Natural killer cell treated with Interleukin-12 subunit alpha and Interleukin-12 subunit beta and Interleukin-15 and Interleukin-18, amount 100 ng/mL, for 72 hours (primary cell): ENCODE data around the gene SGPP1. TPM values are rescaled to one million over a fixed set of nuclear protein-coding genes. Genes with fewer than 3 reads are reported as not detected.

Experiments used
- total RNA-seq, 2 donors: library from RNA; stranded (reverse); gene quantifications; one replicate each; pipeline ENCODE4 v1.2.3, GENCODE V29; 2022

SGPP1 gene
- total RNA-seq, 2 donors from 2014 or later, result 10.9 to 15.0 TPM

Other genes starting within 250 kb of the SGPP1 start
- 10 to 100 TPM; 52.4 to 56.4 TPM for gene PPP2R5E, start 184.7 kb downstream of the SGPP1 start, total RNA-seq
- gene WDR89, start 86.2 kb downstream of the SGPP1 start, total RNA-seq, result 10 to 100 TPM; 22.3 to 22.7 TPM
- gene SYNE2, start 124.9 kb upstream of the SGPP1 start, total RNA-seq, result 10 to 100 TPM; 86.7 to 97.4 TPM